ENCODE data around the gene TBX19. TPM values are rescaled to one million over a fixed set of nuclear protein-coding genes. Genes with fewer than 3 reads are reported as not detected.

Gene TBX19
- total RNA-seq, 4 donors from 2014 or later = 0.12 to 0.53 (median 0.36) TPM; not detected in 1

GRCh38 chr1:168330285-168330684 lies 49.6 kb downstream of the TBX19 start:
- intact Hi-C loops (cut with DNase I; ENCODE audit: low total_unique reads) (no loop called here), in situ Hi-C loops (cut with MboI; ENCODE audit: low sequenced_read_pairs in 4 of 4) (loop anchor here in 3 of 4 donors (10.0 to 25.0 kb wide), 5 partner anchors 232 to 1207 kb away; no protein-coding TSS in a partner anchor)
- Histone ChIP-seq H3K4me3 (no peak overlapping the region), H3K9me3 (no peaks in the 10 kb centered on the region), H3K4me1 (no peaks in the 10 kb centered on the region), H3K36me3 (no peaks in the 10 kb centered on the region), H3K27me3 (no peaks in the 10 kb centered on the region), H3K27ac (no peak overlapping the region)
- no peak for ATAC-seq
- no peak for DNase-seq
- TF ChIP-seq POLR2A (IDR thresholded peaks at IDR 0.05) = no peak
- no peak for TF ChIP-seq CTCF (IDR thresholded peaks at IDR 0.05 in 4 of 5, conservative IDR thresholded peaks at IDR 0.05 in 1 of 5)

GRCh38 chr1:168331569-168331968 lies 50.9 kb downstream of the TBX19 start:
- in situ Hi-C loops (cut with MboI; ENCODE audit: low sequenced_read_pairs in 4 of 4) (loop anchor here in 3 of 4 donors (10.0 to 25.0 kb wide), 5 partner anchors 231 to 1206 kb away; no protein-coding TSS in a partner anchor), intact Hi-C loops (cut with DNase I; ENCODE audit: low total_unique reads) (no loop called here)
- Histone ChIP-seq H3K27ac (no peak overlapping the region), H3K9me3 (no peaks in the 10 kb centered on the region), H3K27me3 (no peaks in the 10 kb centered on the region), H3K4me1 (no peaks in the 10 kb centered on the region), H3K4me3 (no peak overlapping the region), H3K36me3 (no peaks in the 10 kb centered on the region)
- no peak for ATAC-seq
- no peak for TF ChIP-seq CTCF (IDR thresholded peaks at IDR 0.05 in 4 of 5, conservative IDR thresholded peaks at IDR 0.05 in 1 of 5)
- no peak for TF ChIP-seq POLR2A (IDR thresholded peaks at IDR 0.05)
- DNase-seq = no peak

GRCh38 chr1:168333562-168334276 lies 53.0 kb downstream of the TBX19 start:
- H3K27me3 ChIP-seq = no peaks in the 10 kb centered on the region
- H3K36me3 ChIP-seq = no peaks in the 10 kb centered on the region
- DNase-seq = no peak
- H3K9me3 ChIP-seq = no peaks in the 10 kb centered on the region
- H3K4me3 ChIP-seq = no peak overlapping the region
- ATAC-seq = no peak
- intact Hi-C loops (cut with DNase I; ENCODE audit: low total_unique reads) (no loop called here), in situ Hi-C loops (cut with MboI; ENCODE audit: low sequenced_read_pairs in 4 of 4) (loop anchor here in 3 of 4 donors (10.0 to 25.0 kb wide), 5 partner anchors 229 to 1204 kb away; no protein-coding TSS in a partner anchor)
- TF ChIP-seq POLR2A (IDR thresholded peaks at IDR 0.05) = no peak
- no peak for TF ChIP-seq CTCF (IDR thresholded peaks at IDR 0.05 in 4 of 5, conservative IDR thresholded peaks at IDR 0.05 in 1 of 5)
- no peaks in the 10 kb centered on the region for H3K4me1 ChIP-seq
- no peak overlapping the region for H3K27ac ChIP-seq

- intact Hi-C loops (cut with DNase I; ENCODE audit: low total_unique reads) = no loop called here
- H3K36me3 ChIP-seq = no peaks in the 10 kb centered on the region
- in situ Hi-C loops (cut with MboI; ENCODE audit: low sequenced_read_pairs in 4 of 4) = loop anchor here in 3 of 4 donors (10.0 to 25.0 kb wide), 5 partner anchors 227 to 1202 kb away; no protein-coding TSS in a partner anchor
- no peak overlapping the region for H3K4me3 ChIP-seq
- H3K4me1 ChIP-seq = no peaks in the 10 kb centered on the region
- TF ChIP-seq CTCF (IDR thresholded peaks at IDR 0.05 in 4 of 5, conservative IDR thresholded peaks at IDR 0.05 in 1 of 5) = no peak
- TF ChIP-seq POLR2A (IDR thresholded peaks at IDR 0.05) = no peak
- H3K27me3 ChIP-seq = no peaks in the 10 kb centered on the region
- no peak overlapping the region for H3K27ac ChIP-seq
- ATAC-seq (no peak), DNase-seq (no peak)
- H3K9me3 ChIP-seq = no peaks in the 10 kb centered on the region
Observed at GRCh38 chr1:168335500-168335899, 54.8 kb downstream of the TBX19 start.
